Fibroblast of peridontal ligament (primary cell): ENCODE data around the gene PPP6R1.

ENCODE experiments used
- DNase-seq: peaks from one replicate; pipeline ENCODE4 v3.0.0-alpha.2; 2010; ENCODE audit errors: extremely low read depth

The PPP6R1 gene

DNA sequence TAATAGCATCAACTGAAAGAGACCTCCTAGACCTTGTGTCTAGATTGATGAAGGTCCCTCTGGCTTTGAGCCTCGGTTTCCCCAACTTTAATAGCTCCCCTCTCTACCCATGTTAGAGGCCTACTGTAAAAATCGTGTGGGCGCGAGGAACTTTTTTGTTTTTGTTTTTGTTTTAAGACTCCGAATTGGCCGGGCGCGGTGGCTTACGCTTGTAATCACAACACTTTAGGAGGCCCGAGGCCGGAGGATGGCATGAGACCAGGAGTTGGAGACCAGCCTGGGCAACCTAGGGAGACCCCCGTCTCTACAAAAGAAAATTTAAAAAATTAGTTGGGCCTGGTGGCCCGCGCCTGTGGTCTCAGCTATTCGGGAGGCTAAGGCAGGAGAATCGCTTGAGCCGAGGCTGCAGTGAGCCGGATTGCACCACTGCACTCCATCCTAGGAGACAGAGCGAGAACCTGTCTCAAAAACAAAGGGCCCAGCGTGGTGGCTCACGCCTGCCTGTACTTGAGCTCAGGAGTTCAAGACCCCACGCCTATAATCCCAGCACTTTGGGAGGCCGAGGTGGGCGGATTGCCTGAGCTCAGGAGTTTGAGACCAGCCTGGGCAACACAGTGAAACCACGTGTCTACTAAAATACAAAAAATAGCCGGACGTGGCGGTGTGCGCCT lies 858 bp upstream of the PPP6R1 start:
- no peak for DNase-seq

DNA sequence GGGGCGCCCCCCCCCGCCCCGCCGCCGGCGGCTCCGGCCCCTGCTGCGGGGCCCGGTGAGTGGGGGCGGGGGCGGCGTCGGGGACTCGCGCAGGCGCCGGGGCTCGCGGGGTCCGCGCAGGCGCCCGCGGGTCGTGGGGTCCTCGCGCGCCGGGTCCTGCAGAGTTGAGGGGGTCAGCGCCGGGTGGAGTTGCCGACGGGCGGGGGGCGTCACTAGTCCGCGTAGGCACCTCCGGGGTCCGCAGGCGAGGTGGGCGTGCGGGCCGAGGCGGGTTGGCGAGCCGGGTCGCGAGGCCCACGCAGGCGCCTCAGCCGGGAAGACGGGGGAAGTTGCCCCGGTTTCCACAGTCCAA lies 365 bp downstream of the PPP6R1 start:
- no peak for DNase-seq

DNA sequence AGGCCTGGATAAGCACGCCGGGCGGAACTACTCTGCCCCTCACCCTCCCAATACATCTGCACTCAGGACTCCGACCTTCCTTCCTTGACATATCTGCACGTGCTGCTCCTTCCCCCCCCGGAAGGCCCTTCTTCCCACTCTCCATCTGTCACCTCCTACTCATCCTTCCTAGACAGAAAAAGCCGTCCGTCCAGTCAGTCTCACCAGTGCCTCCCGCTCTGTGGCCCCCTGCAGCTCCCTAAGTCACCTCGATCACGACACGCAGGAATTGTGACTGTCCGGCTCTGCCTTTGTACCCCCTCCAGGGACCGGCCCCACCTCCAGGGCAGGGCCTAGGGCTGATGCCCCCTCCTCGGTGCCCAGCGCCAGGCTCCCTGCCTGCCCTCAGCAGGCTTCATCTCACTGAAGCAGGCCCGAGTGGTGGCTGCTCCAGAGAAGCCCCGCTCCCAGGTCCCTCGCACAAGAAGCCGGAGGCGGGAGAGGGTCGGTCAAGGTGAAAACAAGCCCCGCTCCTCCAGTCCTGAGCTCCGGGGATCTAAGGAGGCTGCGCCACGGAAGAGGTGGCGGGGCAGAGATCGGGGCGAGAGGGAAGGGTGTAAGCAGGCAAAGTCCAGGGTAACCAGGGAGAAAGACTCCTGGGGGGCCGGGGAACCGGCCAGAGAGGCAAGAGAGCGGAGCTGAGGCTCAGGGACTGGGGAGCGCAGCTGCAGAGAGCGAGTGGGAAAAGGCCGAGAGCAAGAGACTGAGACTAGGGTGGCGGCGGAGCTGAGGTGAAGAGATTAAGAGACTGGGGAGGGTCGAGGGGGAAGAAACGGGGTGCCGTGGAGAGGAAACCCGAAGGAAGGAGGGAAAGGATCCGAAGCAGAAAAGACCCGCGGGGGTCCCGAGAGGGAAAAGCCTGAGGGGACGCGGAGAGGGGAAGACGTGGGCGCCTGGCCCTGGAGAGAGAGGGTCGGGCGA lies 1.1 kb downstream of the PPP6R1 start:
- DNase-seq = peak; percentile 5

DNA sequence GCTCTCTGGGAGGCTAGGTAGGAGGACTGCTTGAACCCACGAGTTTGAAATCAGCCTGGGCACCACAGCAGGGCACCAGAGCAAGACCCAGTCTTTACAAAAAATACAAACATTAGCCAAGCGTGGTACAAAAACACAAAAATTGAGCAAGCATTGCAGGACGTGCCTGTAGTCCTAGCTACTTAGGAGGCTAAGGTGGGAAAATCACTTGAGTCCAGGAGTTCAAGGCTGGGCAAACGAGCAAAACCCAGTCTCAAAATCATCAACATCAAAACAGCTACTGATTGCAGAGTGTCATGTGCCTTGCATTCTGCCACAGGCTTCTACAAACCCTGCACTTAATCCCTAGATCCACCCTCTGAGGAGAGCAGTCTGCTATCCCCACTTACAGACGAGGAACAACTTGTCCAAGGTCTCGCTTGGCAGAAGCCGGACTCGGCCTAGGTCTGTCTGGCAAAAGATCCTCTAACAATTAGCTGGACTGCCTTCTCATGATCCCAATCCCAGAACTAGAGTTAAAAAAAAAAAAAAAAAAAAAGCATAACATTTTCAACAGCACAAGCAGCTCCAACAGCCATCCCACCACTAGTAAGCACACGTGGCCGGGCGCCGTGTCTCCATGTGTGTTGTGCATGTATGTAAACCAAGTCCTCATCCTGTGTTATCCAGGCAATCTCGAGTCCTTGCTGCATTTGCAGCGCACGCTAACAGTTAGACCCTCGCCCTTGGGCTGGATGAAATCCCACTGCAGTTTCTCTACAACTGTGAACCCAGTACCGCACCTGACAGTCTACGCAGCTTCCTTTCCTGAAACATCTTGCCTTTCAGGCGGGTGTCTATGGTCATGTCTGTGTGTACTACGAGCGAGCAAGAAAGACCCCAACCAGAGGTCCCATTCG lies 2.0 kb downstream of the PPP6R1 start:
- peak; percentile 5 for DNase-seq

DNA sequence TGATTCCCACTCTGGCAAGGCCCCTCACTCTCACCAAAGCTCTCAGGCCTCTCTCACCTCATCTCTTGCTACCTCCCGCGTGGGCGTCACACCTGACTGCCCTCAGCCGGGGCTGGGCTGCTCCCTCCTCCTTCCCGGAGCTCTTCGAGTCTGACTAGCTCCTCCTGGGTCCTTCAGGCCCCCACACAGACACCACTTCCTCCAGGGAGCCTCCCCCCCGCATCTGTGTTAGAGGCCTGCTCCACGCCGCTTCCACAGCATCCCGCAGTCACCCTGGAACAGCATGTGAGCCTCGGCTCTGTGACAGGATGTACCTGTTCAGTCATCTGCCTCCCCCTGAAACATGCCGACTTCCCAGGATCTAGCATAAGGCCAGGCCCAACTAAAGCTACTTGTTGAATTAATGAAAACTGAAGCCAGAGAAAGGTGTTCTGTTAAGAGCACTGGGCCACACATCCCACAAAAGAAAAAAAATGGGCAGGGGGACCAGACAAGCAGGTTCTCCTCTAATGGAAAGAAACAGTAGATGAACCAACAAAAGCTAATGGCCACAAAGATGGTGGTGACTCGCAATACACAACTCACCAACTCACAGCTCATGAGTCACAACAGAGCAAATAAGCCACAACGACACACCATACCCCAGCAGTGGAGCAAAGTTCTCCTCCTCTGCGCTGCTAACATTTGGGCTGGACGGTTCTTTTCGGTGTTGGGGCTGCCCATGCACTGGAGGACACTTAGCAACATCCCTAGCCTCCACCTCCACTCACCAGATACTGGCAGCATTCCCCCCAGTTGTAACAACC lies 3.0 kb downstream of the PPP6R1 start:
- peak; percentile 10 for DNase-seq

DNA sequence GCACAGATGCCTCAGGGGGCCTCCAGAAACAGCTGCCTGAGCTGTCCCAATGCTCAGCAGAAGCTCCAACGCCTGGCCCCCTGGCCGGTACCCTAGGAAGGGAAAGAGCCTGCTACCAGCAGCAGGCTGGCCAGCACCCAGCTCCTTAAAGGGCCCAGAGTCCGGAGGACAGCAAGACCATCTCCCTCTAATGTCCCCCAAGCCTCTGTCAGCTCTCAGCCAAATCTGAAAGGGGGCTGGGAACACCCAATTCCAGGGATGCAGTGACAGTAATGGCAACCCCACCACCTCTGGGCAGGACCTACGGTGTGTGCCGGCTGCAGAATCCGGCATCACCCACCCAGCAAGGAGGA lies 4.2 kb downstream of the PPP6R1 start:
- DNase-seq = no peak

DNA sequence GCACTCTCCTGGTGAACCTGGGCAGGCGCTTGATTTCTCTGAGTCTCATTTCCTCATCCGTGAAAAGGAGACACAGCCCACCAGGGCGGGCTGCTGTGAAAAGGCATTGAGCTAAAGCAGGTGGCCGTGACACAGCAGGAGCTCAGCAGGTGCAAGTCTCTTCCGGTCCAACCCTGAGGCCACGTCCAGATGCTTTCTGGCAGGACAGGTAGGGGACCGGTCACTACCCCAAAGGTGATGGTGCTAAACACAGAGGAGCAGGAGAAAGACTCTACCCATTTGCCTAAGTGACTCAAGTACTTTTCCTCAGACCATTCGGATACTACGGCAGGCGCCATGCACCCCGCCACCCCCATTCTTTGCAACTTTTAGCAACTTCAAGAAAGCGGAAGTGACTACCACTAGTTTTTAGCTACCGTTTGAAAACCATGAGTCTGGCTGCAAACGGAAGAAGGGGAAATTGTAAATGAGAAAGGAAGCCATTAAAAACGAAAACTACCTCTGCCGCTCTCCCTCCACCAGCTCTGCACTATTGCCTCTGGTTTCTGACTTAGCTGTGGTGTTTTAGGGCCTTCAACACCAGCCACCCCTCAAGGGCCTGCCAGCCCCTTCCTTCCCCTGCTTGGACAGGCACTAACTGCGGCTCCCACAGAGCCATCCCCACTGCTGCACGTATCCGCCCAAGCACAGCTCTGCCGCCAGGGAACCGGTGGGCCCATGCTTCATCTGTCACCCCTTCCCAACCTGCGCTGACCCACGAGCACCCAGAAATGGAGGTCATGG lies 4.8 kb downstream of the PPP6R1 start:
- DNase-seq = no peak

DNA sequence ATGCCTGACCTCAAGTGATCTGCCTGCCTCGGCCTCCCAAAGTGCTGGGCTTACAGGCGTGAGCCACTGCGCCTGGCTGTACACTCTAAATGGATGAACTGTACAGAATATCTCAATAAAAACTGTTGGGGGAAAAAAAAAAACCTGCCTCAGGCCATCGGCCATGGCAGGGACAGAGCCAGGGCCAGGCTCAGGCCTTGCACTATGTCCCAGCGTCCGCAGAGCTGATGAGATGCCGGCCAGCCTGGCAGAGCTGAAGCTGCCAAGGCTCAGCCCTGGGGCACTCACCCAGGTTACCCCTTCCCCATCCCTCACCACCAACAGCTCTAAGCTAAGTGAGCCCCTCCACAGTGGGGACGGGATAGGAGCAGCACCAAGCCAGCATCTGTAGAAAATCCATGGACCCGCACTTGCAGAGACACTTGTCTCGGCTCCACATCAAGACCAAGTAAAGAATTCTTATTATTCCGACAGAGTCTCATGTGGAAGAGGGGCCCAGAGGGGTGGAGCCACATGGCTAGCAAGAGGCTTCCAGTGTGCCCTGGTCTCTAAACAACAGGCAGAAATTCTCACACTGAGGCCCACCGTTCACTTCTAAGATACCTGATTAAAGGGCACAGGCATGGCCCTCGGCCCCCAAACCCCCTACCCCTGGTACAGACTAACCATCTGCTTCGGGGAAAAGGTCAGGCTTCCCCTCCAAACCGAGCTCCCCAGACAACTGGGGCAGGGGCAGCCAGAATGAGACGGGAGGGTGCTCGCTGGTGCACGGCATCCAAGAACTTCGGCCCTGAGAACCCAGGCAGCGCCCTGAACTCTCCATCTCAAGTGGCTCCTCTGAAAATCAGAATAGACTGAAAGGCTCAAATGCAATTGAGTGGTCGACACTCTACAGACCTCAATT lies 5.8 kb downstream of the PPP6R1 start:
- no peak for DNase-seq

DNA sequence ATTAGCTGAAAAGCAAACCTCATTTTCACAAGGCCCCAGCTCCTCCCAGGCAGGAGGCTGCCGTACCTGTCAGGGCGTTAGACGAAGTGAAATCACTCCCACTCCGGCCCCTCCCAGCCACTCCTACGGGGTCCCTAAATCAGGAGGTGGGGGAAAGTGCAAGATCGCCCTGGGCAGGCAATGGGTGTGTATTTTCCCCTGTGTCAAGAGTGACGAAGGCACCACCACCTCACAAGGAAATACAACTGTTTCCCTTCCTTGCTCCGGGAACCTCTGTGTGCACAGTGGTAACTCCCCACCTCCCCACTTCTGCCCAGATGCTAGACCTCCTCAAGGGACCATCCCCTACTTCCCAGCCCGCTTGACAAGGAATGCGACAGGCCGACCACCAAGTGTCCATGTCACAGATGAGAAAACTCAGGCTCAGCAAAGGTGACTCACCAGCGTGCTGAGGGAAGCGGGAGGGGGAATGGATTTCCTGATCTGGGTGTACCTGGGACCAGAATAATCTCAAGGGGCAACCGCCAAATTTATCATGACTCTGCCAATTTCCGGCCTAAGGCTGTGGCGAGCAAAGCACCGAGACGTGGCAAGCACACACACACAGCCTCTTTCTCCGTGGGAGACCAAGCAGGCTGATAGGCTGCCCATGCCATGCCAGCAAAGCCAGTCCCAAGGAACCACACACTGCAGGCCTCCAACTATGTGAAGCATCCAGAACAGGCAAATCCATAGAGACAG lies 7.3 kb downstream of the PPP6R1 start:
- peak; percentile 8 for DNase-seq

DNA sequence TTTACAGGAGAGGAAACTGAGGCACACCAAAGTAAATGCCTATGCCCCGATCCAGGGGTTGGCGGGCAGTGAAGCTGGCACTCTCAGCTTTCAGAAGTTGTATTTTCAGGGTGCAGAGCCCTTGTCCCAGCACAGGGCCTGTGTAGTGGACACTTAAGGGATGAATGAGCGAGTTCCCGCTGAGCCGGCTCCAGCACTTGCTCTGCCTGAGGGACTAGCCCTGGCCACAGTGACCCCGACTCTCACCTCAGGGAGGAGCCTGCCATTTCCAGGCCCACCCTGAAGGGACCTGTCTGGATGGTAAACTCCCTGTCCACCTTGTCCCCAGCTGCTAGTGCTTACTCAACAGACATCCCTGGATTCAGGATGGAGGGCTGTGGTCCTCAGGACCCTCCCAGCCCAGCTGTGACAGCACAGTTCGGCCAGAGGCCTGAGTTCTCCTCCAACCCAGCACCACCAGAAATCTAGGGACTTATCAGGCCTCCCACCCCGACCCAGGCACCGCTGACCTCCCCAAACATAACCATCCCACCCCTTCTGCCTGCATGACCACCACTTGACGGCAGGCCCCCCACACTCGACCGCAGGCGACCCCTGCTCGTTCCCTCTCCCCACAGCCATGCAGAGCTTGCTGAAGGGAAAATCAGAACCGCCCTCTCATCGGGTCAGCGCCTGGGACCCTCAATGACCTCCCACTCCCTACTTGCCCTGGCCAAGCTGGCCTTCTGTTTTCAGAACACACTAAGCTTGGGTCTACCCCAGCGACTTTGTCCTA lies 8.4 kb downstream of the PPP6R1 start:
- no peak for DNase-seq

DNA sequence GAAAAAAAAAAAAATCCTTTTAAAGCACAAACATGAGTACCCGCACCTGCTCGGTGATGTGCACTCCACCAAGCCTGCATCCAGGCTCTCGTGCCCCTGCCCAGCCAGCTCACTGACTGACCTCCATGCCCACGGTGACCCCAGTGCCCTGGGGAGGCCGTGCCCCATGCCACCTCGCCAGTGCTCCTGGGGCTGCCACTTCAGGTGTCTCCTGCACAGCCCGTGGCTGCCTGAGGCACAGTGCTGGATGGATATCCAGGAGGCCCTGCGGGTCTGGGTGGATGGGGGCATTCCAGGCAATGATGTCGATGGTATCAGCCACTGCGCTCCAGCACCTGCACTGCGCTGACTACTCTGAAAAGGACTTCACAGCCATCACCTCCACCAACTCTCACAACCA lies 9.0 kb downstream of the PPP6R1 start:
- DNase-seq = no peak

DNA sequence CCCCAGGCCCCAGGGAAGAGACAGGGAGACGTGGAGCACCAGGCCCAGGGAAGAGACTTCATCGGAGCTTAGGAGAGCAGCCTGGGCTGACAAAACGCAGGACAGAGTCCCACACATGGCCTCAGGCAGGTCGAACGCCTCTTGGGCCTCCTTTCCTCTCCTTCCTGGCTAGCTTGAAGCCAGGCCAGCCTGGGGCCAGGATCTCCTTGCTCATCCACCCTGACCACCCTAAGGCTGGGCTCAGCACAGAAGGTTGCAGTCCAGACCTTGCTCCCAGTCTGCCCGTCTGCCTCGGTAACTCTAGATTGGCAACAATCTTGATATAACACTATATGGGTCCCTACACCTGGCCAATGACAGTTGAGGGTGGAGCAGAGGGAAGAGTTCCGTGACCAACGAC lies 10.1 kb downstream of the PPP6R1 start:
- no peak for DNase-seq

DNA sequence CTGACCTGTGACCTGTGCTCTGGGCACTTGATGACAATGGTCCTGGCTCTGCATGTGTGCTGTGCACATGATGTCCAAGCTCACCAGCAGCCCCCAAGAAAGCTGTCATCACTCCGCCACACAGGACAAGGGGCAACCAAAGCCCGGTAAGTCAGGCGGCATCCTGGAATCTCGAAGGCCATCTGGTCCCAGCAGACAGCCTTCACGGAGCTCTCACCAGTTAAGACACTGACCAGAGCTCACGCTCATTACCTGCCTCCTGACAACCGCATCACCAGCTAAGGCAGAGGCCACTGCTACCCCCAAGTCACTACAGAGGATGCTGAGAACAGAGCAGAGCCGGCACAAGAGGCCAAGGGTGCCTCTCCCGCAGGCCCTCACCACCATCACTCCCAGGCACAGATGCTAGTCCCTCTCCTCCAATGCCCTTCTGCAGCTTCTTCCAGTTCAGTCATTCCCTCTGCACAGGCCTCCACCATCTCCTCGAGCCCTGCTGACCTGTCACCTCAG lies 10.6 kb downstream of the PPP6R1 start:
- DNase-seq = no peak

DNA sequence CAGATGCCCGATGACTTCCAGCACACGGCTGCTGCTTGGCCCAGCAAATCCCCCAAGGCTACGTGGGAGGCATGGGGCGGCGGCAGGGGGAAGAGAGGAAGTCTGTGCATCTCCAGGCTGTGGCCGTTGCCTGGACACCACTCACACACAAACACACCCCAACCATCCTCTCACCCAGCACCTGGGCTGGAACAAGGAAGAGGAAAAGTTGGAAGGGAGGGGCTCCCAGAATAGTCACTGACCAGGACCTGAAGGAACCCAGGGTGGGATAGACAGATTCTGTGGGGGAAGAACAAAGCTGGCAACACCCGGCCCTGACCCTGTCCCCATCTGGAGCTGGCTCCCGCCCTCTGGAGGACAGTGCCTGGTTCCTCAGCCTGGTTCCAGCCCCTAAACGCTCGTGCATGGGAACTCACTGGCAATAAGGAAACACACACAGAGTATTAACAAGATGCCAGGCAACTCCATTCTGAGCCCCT lies 11.2 kb downstream of the PPP6R1 start:
- peak; percentile 9 for DNase-seq

DNA sequence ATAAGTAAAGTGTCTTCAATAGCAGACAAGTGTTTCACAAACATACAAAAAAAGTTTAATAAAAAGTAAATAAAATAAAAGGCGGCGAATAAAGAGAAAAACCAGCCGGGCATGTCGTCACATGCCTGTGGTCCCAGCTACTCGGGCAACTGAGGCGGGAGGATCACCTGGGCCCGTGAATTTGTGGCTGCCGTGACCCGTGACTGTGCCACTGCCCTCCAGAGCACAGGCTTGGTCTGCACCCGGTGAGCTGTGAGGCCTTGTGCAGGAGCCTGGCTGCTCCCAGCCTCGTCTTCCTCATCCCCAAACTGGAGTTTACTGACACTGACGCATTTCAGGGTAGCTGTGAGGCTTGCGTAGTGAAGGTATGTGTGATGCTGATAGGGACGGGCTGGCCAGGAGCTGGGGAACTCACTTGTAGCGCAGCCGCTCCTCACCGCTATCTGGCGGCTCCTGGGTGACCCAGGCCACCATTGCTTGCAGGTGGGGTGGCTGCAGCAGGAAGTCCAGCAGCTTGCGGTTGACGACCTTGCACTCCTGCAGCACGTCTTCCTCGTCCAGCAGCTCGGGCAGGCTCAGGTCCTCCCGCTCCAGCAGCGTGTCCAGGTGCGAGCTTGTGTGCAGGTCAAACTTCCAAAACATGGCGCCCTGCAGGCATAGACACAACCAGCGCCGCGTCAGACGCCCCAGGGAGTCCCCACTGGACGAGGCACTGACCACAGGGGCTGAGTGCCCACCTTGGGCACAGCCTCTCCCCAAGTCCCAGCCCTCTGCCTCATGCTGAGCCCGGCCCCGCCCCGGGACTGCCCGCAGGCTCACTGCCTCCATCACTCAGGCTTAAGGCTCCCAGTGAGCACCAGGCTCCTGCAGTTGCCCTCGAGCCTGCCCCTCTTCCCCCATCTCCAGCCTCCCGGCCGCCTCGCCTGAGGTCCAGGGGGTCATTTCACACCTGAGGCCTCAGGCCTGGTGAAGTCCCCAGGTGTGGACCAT lies 12.1 kb downstream of the PPP6R1 start:
- DNase-seq = no peak

DNA sequence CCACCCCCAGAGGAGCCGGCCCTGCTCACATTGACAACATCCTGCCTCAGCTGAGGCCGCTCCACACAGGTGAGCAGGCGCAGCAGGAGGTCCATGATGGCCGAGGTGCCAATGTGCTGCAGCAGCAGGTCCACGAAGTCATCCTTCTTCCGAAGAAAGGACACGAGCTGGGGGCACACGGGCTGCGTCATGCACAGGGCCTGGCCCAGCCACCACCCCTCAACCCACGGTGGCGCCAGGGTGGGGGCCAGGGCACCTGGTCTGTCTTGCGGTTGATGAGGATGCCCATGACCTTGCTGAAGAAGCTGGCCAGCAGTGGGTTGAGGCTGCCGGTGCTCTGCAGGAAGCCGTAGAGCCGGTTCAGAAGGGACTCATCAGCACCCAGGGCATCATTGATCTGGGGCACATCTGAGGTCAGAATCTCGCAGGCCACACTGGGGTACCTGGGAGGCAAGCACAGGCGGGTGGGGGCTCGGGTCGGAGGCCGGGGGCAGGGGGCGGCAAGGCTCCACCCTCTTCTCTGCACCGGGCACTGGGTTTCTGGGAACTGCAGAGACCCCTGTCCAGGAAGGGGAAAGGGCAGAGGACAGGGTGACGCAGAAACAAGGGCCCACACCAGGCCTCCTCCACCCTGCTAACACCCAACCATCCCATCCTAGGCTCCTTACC lies 13.4 kb downstream of the PPP6R1 start:
- DNase-seq = no peak
